Activated T-cell treated with anti-CD3 and anti-CD28 coated beads for 4 hours (primary cell): ENCODE data around the gene GAB2.

ENCODE experiments used
- DNase-seq: peaks from one replicate; pipeline ENCODE4 v3.0.0-alpha.2; 2020

The GAB2 gene

DNA sequence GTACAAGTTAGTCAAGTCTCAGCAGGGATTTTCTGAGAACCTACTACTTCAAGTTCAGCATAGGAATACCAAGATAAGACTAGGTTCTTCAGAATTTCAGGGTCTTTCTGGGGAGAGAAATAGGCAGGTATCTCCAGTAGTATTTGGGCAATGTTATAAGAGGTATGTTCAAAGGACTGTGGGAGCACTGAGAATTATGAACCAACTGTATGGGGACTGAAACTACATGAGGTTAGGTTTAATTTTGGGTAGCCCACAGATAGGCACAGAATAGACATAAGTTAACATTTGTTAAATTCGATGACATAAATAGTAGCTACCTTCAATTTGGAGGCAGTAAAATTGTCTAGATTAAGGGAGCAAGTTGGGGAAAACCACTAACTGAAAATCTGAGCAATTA is 9.2 kb upstream of the GAB2 start:
- DNase-seq, result no peak

GRCh38 chr11:78425399-78426070 is 7.9 kb upstream of the GAB2 start:
- no peak for DNase-seq

- DNase-seq, result no peak
Observed at GRCh38 chr11:78424334-78425270, 7.0 kb upstream of the GAB2 start.

DNA sequence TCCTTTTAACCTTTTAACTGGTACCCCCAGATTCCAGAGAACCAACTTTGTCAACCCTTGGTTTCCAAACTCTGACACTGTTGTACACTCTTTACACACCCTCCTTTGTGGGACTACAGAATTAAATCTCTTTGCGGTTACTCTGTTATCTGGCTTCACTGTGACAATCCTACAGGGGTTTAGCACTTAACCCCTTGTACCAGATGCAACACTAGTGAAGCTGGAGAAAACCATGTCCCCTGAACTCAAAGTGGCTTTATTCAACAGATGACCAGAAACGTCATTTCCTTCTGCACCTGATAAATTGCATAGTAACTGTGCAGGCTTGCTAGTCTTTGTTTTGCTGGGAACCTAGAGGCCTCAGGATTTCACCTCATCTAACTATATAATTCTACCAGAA is 5.6 kb upstream of the GAB2 start:
- no peak for DNase-seq

DNA sequence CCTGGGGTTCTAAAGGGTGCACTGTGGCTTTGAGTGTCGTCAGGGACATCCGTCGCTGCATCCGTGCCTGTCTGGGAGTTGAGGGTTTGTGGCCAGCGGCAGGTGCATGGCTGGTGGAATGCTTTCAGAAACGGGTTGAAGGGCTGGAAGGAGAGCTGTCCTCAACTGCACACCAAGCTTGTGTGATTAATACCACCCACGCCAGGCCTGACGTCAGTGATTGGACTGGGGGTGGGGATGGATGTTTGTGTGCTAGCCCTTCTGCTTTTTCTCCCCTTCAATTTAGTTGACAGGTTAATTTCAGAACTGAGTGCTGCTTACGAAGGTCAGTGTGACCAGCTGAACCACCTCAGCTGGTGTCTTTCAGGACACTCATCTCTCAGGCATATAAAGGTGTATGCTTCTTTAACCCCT is 3.2 kb upstream of the GAB2 start:
- peak; percentile 41 for DNase-seq

DNA sequence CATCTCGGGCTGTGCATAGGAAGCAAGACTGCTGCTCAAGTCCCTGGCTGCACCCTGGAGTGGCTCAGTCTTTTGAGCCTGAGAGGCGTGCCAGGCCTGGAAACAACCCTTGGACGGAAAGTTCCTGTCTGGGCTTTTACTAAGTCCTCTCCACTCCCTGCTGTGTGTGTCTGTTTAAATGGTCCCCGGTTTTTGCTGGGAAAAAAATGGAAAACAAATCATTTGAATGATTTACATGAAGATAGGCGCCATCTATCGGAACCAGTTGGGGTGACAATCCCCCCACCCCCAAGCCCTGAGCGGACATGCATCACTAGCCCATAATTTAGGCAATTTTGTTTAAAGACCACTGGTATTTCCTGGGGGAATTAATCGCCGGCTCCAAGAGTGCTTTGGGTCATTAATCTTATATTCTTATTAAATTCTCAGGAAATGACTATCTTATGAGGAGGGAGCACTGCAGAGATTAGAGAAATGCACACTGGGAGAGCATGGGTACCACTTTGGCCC is 2.7 kb upstream of the GAB2 start:
- DNase-seq, result peak; percentile 46

- DNase-seq, result no peak
Observed at GRCh38 chr11:78419327-78419726, 1.7 kb upstream of the GAB2 start.

DNA sequence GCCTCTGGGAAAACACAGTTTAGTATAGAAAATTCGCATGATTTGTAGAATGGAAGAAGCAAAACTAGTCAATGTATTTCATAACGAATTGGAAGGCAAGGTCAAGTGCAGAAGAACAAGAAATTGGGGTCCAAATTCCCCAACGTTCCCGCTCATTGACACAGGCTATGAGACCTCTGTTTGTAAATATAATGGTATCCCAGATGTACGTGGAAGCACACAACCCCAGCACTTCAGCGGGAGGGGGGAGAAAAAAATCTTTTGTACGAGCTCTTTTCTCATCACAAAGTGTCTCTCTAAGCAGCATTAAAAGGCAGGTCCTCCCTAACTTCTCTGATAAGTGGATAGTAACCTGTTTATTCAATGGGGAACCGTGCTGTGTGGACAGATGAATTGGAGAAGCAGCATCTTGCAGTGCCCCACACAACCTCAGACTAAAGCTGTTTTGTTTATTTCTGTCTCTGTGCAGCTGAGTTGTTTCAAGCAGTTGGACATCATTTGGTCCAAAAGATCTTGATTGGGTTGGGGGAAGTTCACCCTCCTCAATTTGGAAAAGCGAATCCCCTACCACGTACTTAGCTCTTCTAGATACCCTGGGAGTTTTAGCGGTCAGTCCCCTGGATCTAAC is 1.1 kb upstream of the GAB2 start:
- no peak for DNase-seq

- DNase-seq, result peak; percentile 58
Observed at GRCh38 chr11:78417888-78418583, 416 bp upstream of the GAB2 start.

- DNase-seq, result peak; percentile 74
Observed at GRCh38 chr11:78416285-78417174, 1.1 kb downstream of the GAB2 start.

GRCh38 chr11:78415338-78415737 is 2.3 kb downstream of the GAB2 start:
- no peak for DNase-seq

- no peak for DNase-seq
Observed at GRCh38 chr11:78414321-78415051, 3.1 kb downstream of the GAB2 start.

- DNase-seq, result no peak
Observed at GRCh38 chr11:78408619-78409018, 9.0 kb downstream of the GAB2 start.

DNA sequence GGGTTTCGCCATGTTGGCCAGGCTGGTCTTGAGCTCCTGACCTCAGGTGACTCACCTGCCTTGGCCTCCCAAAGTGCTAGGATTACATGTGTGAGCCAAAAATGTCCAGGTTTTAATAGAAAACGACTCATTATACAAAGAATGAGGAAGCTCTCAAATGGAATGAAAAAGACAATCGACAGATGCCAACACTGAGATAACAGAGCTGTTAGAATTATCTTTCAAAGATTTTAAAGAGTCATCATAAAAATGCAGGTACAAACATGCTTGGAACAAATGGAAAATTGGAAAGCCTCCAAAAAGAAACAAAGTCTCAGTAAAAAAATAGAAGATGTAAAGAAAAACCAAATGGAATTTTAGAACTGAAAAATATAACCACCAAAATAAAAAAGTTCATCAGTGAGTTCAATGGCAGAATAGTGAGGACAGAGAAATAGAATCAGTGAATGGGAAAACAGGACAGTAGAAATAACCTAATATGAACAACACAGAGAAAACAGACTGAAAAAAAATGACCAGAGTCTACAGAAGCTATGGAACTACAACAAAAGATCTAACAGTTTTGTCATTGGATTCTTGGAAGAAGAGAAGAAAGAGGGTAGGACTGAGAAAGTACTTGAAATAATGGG is 10.9 kb downstream of the GAB2 start:
- DNase-seq, result no peak

DNA sequence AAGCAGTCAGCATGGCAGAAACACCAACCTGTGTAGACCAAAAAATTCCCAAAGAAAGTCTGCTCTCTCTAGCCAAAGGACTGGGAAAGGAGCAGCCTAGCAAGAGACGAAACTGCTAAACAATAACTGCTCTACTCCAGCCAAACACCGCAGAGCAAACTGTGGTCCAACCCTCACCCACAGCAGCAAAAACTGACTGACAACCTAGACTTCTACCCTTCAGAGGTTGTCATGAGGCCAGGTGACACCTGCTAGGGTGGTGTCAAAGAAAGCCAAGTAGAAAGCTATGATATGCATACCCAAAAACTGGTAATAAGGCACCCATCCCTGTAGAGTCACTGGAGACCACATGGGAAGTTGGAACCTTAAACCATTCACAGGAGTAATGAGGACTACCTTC is 11.8 kb downstream of the GAB2 start:
- no peak for DNase-seq

DNA sequence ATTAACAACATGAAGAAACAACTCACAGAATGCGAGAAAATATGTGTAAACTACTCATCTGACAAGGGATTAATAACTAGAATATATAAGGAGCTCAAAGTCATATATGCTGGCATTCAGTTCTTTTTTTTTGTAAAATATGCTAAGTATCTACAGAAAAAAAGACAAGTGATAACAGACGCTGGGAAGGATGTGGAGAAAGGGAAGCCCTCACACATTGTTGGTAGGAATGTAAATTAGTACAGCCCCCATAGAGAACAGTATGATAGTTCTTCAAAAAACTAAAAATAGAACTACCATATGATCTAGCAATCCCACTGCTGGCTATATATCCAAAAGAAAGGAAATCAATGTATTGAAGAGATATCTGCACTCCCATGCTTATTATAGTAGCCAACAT is 13.8 kb downstream of the GAB2 start:
- DNase-seq, result no peak

DNA sequence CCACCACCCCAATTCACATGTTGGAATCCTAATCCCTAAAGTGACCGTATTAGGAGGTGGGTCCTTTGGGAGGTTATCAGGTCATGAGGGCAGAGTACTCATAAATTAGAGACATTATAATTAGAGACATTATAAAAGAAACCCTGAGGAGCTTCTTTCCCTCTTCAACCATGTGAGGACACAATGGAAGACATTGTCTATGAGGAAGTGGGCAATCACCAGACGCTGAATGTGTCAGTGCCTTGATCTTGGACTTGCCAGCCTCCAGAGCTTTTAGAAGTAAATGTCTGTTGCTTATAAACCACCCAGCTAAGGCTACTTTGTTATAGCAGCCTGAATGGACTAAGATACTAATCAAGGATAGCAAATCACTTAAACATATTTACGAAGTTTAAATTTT is 14.8 kb downstream of the GAB2 start:
- DNase-seq, result no peak

DNA sequence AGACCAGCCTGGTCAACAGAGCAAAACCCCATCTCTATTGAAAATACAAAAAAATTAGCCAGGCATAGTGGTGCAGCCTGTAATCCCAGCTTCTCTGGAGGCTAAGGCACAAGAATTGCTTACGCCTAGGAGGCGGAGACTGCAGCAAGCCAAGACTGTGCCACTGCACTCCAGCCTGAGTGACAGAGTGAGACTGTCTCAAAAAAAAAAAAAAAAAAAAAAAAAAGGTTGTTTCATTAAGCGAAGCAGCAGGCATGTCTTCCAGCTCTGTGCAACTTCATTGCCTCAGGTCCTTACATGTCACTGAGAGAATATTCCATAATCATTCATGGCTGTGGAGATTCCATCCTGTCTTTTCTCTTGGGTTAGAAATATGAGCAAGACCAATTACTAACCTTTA is 16.9 kb downstream of the GAB2 start:
- DNase-seq, result no peak

DNA sequence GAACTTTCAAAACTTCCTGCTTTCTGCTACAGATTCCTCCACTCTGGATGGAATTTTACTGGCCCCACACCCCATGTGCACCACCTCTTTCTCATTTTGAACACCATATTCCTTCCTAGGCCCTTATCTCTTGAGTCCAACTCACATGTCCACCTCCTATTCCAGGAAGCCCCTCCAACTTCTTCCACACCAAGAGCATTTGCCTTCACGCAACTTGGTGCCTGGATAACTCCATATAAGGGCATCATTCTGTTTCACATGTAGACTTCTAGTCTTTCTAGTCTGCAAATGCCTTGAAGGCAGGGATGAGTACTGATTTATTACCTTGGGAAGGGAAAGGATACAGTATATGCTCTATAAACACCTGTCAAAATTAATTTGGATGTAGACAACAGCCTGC is 17.5 kb downstream of the GAB2 start:
- DNase-seq, result no peak

- no peak for DNase-seq
Observed at GRCh38 chr11:78399136-78399535, 18.5 kb downstream of the GAB2 start.

- no peak for DNase-seq
Observed at GRCh38 chr11:78398715-78399114, 18.9 kb downstream of the GAB2 start.
